GM12891 (cell line): ENCODE data around the gene ABHD1.

Experiments
- POLR2A ChIP-seq: IDR thresholded peaks from 2 replicates; pipeline ENCODE4 v1.6.1; 2011; ENCODE audit warnings: low read depth, low read length, control low read depth
- POLR2AphosphoS5 ChIP-seq: IDR thresholded peaks from 2 replicates; pipeline ENCODE4 v1.6.1; 2011; ENCODE audit warnings: low read depth, low read length, control low read depth
- TAF1 ChIP-seq: IDR thresholded peaks from 2 replicates; pipeline ENCODE4 v1.6.1; 2011; ENCODE audit warnings: low read depth, low read length, control low read depth

DNA sequence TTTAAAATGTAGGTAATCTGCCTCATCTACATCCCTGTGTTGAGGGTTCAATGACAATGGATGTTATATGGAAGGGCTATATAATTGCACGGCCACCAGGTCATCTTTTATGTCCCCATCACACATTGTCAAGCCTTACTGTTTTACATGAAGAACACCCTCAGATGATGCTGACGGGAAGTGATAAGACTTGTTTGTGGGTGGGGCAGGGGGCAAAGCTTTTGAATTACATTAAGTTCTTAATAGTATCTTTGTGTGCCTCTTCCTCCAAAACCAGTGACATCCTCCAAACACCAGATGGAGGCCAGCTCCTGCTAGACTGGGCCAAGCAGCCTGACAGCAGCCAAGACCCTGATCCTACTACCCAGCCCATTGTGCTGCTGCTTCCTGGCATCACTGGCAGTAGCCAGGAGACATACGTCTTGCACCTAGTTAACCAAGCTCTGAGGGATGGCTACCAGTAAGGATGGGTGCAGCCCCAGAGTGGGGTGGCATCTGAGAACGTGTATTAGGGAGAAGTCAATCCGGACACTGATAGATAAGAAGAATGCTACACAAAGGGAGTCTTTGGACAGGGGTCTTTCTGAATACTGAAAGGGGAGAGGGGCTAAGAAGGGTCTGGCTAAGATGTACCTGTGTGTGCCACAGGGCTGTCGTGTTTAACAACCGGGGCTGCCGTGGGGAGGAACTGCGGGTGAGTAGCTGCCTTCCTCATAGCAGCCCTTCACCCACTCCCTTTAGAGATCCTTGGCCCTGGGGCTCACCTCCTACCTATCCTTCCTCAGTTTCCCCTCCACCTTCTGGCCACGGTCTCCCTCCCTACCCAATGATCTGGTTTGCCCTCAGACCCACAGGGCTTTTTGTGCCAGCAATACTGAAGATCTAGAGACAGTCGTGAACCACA, 5.3 kb downstream of the ABHD1 start:
- TF ChIP-seq POLR2A = no peak
- no peak for TF ChIP-seq POLR2AphosphoS5
- no peak for TF ChIP-seq TAF1
